Brain microvascular endothelial cell (primary cell): ENCODE data around the gene CAPS.
"Not testable (repeated sequence)": the region's sequence is repeated elsewhere in the genome, so short reads cannot be mapped to it uniquely, and the experiment has no call there.

Experiments
- DNase-seq: peaks from one replicate; pipeline ENCODE4 v3.0.0-alpha.2; 2020
- H3K27ac ChIP-seq: fragments of 250-450 bp; sonication (Bioruptor Pico); 2 replicates; pipeline ENCODE4 v1.5.1; 2020; ENCODE audit warnings: mild to moderate bottlenecking, moderate library complexity
- H3K27me3 ChIP-seq: fragments of 250-450 bp; sonication (Bioruptor Pico); replicated peaks from 2 replicates; pipeline ENCODE4 v1.5.1; 2020; ENCODE audit warnings: mild to moderate bottlenecking
- H3K36me3 ChIP-seq: fragments of 250-450 bp; sonication (Bioruptor Pico); replicated peaks from 2 replicates; pipeline ENCODE4 v1.5.1; 2020; ENCODE audit warnings: mild to moderate bottlenecking
- H3K4me3 ChIP-seq: 2 replicates; pipeline ENCODE4 v1.5.1; 2011; ENCODE audit warnings: low read depth, mild to moderate bottlenecking, control low read depth, low read length, moderate library complexity
- in situ Hi-C: cut with HindIII; loops from 2 replicates; pipeline ENCODE4 v1.10.0; 2017; ENCODE audit warnings: low sequenced_read_pairs, low pct_ligation_motif_present
- TF ChIP-seq, protein P1 (sequence below): IDR thresholded peaks from 2 replicates; pipeline ENCODE4 v1.5.1; 2011; ENCODE audit warnings: low read depth, mild to moderate bottlenecking, moderate library complexity, low read length, control low read depth, inconsistent platforms; ENCODE audit errors: missing control alignments

Gene CAPS

DNA sequence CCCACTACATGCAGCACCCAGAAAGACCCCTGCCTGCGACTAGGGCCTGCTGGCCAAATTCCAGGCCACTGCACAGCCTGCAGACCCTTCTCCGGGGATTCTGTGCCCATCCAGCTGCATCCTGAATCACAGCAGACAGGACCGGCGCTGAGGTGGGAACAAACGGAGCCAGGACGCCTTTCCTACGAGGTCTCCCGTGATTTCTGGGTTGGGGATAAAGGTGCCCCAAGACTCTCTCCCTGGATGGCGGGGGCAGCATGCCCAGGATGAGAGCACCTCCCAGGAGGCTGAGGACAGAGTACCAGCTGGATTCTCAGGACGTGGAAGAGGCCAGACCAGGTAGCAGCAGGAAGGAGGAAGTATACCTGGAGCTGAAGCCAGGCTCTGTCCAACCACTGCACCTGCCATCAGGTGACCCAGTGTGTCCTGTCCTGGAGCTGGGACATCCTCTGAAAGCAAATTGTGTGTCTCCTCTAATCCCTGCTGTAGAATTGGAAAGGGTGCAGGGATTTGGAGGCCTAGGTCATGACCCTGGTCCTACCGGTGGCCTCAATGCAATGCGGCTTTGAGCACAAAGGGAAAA lies 40.3 kb upstream of the CAPS start:
- no peak for DNase-seq
- Histone ChIP-seq H3K36me3 (no peaks in the 10 kb centered on the region), H3K27ac (no peak overlapping the region), H3K27me3 (no peaks in the 10 kb centered on the region), H3K4me3 (no peak overlapping the region)
- in situ Hi-C loops = no loop called here
- TF ChIP-seq, protein P1, sequence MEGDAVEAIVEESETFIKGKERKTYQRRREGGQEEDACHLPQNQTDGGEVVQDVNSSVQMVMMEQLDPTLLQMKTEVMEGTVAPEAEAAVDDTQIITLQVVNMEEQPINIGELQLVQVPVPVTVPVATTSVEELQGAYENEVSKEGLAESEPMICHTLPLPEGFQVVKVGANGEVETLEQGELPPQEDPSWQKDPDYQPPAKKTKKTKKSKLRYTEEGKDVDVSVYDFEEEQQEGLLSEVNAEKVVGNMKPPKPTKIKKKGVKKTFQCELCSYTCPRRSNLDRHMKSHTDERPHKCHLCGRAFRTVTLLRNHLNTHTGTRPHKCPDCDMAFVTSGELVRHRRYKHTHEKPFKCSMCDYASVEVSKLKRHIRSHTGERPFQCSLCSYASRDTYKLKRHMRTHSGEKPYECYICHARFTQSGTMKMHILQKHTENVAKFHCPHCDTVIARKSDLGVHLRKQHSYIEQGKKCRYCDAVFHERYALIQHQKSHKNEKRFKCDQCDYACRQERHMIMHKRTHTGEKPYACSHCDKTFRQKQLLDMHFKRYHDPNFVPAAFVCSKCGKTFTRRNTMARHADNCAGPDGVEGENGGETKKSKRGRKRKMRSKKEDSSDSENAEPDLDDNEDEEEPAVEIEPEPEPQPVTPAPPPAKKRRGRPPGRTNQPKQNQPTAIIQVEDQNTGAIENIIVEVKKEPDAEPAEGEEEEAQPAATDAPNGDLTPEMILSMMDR = no peak

DNA sequence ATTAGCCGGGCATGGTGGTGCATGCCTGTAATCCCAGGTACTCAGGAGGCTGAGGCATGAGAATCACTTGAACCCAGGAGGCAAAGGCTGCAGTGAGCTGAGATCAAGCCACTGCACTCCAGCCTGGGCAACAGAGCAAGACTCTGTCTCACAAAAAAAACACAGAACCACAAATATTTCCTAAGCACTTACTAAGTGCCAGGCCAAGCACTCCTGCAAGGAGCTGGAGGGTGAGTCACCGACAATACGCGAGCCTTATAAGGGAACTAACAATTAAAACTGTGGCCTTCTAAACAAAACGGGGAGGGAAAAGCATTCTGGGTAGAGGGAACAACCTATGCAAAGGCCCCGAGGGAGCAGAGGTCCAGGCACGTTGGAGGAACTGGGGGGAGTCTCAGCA lies 39.6 kb upstream of the CAPS start:
- H3K36me3 ChIP-seq, H3K27ac ChIP-seq, H3K27me3 ChIP-seq, in situ Hi-C loops, H3K4me3 ChIP-seq: not testable (repeated sequence)
- DNase-seq = peak; percentile 37

DNA sequence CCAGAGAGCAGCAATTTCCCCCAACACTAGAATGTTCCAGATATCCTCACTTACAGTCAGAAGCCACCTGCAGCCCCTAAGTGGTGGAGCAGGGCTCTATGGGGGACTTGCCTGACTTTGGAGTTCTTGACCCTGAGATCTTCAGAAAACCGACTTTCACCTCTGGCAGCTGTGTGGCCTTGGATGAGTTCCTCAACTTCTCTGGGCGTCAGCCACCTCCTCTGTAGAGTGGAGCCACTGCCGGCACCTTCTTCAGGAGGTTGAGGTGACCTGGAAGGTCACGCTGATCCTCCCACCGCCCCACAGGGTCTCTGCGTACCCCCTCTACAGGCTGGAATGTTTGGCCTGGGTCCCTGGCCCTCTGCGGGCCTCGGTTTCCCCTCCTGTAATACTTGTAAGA lies 36.6 kb upstream of the CAPS start:
- DNase-seq = no peak
- TF ChIP-seq, protein P1 = no peak
- in situ Hi-C loops = no loop called here
- H3K27me3 ChIP-seq = no peaks in the 10 kb centered on the region
- no peak overlapping the region for H3K4me3 ChIP-seq
- H3K27ac ChIP-seq = no peak overlapping the region
- no peaks in the 10 kb centered on the region for H3K36me3 ChIP-seq

DNA sequence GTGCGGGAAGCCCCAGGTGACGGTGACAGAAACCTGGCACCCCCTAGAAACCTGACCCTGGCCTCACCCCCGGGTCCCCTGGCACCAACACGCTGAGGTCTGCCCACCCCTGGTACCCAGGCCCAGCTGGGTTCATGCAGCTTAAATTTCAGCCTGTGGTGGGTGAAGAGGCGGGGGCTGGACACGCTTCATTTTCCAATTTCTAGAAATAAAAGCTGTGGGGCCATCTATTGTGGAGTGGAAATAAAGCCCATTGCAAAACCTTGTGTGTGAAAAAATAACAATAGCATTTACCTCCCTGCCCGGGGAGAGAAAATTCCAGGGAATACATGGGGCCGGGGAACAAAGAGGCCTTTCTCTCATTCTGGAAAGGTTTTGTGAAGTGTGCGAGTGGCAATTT lies 36.2 kb upstream of the CAPS start:
- no peak overlapping the region for H3K27ac ChIP-seq
- no peaks in the 10 kb centered on the region for H3K27me3 ChIP-seq
- no peak for DNase-seq
- in situ Hi-C loops = no loop called here
- TF ChIP-seq, protein P1 = no peak
- no peaks in the 10 kb centered on the region for H3K36me3 ChIP-seq
- no peak overlapping the region for H3K4me3 ChIP-seq

DNA sequence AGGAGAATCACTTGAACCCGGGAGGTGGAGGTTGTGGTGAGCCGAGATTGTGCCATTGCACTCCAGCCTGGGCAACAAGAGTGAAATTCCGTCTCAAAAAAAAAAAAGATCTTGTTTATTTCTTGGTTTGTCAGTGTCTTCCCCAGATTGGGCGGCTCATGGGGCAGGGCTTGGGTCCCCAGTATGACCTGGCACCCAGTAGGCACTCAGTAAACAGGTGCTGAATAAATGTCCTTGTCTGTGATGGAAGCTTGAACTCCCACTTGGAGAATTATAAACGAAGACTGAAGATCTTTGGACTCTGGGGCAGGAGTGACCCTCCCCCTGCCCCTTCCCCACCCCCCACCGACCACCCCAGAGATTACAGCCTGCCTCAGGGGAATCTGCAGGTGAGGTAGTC lies 33.9 kb upstream of the CAPS start:
- no peaks in the 10 kb centered on the region for H3K36me3 ChIP-seq
- TF ChIP-seq, protein P1 = no peak
- H3K4me3 ChIP-seq = no peak overlapping the region
- in situ Hi-C loops = no loop called here
- no peak overlapping the region for H3K27ac ChIP-seq
- no peak for DNase-seq
- no peaks in the 10 kb centered on the region for H3K27me3 ChIP-seq

DNA sequence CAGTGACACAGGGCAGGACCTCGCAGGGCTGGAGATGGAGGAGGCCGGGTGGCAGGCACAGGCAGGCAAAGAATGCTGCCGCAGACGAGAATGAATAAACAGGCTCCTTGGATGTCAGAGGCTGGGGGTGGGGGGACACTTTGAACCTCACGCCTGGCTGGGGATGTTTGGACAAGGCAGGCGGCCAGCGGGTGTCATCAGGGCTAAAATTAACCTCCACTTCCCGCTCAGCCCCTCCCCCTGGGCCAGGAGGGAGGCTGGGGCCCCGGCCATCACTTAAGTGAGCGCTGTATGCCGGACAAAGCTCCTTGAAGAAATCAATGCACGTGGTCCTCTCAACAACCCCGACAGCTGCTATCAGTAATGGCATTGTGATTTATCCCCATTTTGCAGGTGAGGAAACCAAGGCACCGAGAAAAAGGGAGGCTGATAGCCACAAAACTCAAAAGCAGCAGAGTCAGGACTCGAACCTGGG lies 33.4 kb upstream of the CAPS start:
- Histone ChIP-seq H3K36me3 (no peaks in the 10 kb centered on the region), H3K27ac (no peak overlapping the region), H3K27me3 (no peaks in the 10 kb centered on the region), H3K4me3 (no peak overlapping the region)
- TF ChIP-seq, protein P1 = no peak
- peak; percentile 56 for DNase-seq
- in situ Hi-C loops = no loop called here
